GM12878 (cell line): Measurements from ENCODE around the gene ETAA1.

Experiments used
- ATF3 ChIP-seq: IDR thresholded peaks from 2 replicates; pipeline ENCODE4 v1.6.1; 2011; ENCODE audit warnings: low read depth, mild to moderate bottlenecking, low read length, moderate library complexity, borderline replicate concordance; ENCODE audit errors: extremely low read depth
- CTCF ChIP-seq, 3 experiments: IDR thresholded peaks in 2 of 3; conservative IDR thresholded peaks in 1 of 3; 2 replicates each; pipeline ENCODE4 v1.5.1; 2011; ENCODE audit warnings: low read depth in 3 of 3, low read length in 3 of 3, mild to moderate bottlenecking in 3 of 3, control low read depth in 2 of 3, moderate library complexity in 2 of 3, inconsistent platforms in 1 of 3, mixed read lengths in 1 of 3; ENCODE audit not compliant: control insufficient read depth in 2 of 3, insufficient read depth in 1 of 3; ENCODE audit errors: extremely low read depth in 1 of 3
- CUX1 ChIP-seq: IDR thresholded peaks from 2 replicates; pipeline ENCODE4 v1.6.1; 2012; ENCODE audit warnings: improper control_type of control experiment, low read depth, low read length; ENCODE audit not compliant: insufficient replicate concordance
- EED ChIP-seq: sonication (generic); IDR thresholded peaks from 2 replicates; pipeline ENCODE4 v1.6.1; 2016; ENCODE audit warnings: antibody characterized with exemption, low read depth
- FOS ChIP-seq: IDR thresholded peaks from 3 replicates; pipeline ENCODE4 v1.6.1; 2011; ENCODE audit warnings: borderline replicate concordance; ENCODE audit not compliant: insufficient read length; ENCODE audit errors: extremely low read depth
- FOXK2 ChIP-seq: fragments of 450-650 bp; IDR thresholded peaks from 2 replicates; pipeline ENCODE4 v1.6.1; 2017; ENCODE audit warnings: mild to moderate bottlenecking, moderate library complexity
- IRF4 ChIP-seq: IDR thresholded peaks from 2 replicates; pipeline ENCODE4 v1.6.1; 2011; ENCODE audit warnings: low read depth, low read length
- JUND ChIP-seq: IDR thresholded peaks from 2 replicates; pipeline ENCODE4 v1.6.1; 2012; ENCODE audit warnings: low read depth, mild to moderate bottlenecking, low read length, improper control_type of control experiment, moderate library complexity
- SIN3A ChIP-seq: IDR thresholded peaks from 2 replicates; pipeline ENCODE4 v1.6.1; 2012; ENCODE audit warnings: low read depth, low read length, improper control_type of control experiment
- SUZ12 ChIP-seq: fragments of 200-600 bp; sonication (generic); IDR thresholded peaks from one replicate; pipeline ENCODE4 v1.6.1; 2018; ENCODE audit warnings: antibody characterized with exemption, mild to moderate bottlenecking; ENCODE audit not compliant: unreplicated experiment
- TBL1XR1 ChIP-seq: IDR thresholded peaks from 2 replicates; pipeline ENCODE4 v1.6.1; 2012; ENCODE audit warnings: low read depth, low read length, improper control_type of control experiment
- ZNF274 ChIP-seq: IDR thresholded peaks from one replicate; pipeline ENCODE4 v1.8.0; 2011; ENCODE audit not compliant: insufficient read length, insufficient read depth
- ZSCAN29 ChIP-seq: fragments of 450-650 bp; IDR thresholded peaks from 2 replicates; pipeline ENCODE4 v1.6.1; 2017; ENCODE audit warnings: mild to moderate bottlenecking, moderate library complexity
- ZZZ3 ChIP-seq: IDR thresholded peaks from 2 replicates; pipeline ENCODE4 v1.6.1; 2011; ENCODE audit warnings: low read depth; ENCODE audit not compliant: control insufficient read depth, insufficient read length

GRCh38 chr2:67389788-67390187, 7.3 kb upstream of the ETAA1 start:
- TF ChIP-seq FOXK2 (no peak), ZSCAN29 (no peak), SUZ12 (no peak), TBL1XR1 (no peak), CUX1 (no peak), CTCF (IDR thresholded peaks at IDR 0.05 in 2 of 3, conservative IDR thresholded peaks at IDR 0.05 in 1 of 3; ENCODE audit: control insufficient read depth in 2 of 3, extremely low read depth in 1 of 3, insufficient read depth in 1 of 3, low read depth in 3 of 3, low read length in 3 of 3) (no peak), FOS (no peak), ATF3 (no peak), IRF4 (no peak), ZNF274 (no peak), ZZZ3 (no peak), EED (no peak), SIN3A (no peak), JUND (no peak)
